ENCODE data around the gene PITX3.
A peak's percentile ranks its signal among the peaks of the same experiment; 100 is the strongest.

PITX3 gene

GRCh38 chr10:102229810-102230263 is 11.5 kb downstream of the PITX3 start:
- intact Hi-C loops (cut with DNase I; ENCODE audit: low total_unique reads) = loop anchor here (2.0 to 5.0 kb wide), 2 partner anchors 58 to 123 kb away; no protein-coding TSS in a partner anchor

GRCh38 chr10:102227050-102227449 is 14.3 kb downstream of the PITX3 start:
- no peaks in the 10 kb centered on the region for H3K36me3 ChIP-seq
- no peak overlapping the region for H3K4me3 ChIP-seq
- H3K4me1 ChIP-seq = peaks cover 0 to 37% (median 35%) of the 10 kb centered on the region in 4 donors
- no peak for TF ChIP-seq CTCF (IDR thresholded peaks at IDR 0.05)
- no peak overlapping the region for H3K27ac ChIP-seq
- DNase-seq = no peak
- H3K9me3 ChIP-seq = no peaks in the 10 kb centered on the region
- intact Hi-C loops (cut with DNase I; ENCODE audit: low total_unique reads) = loop anchor here (5.0 kb wide), 1 partner anchor 55 kb away; no protein-coding TSS in a partner anchor
- peaks cover 3 to 39% of the 10 kb centered on the region in 2 donors for H3K27me3 ChIP-seq

More at GRCh38 chr10:102229810-102230263, 11.5 kb downstream of the PITX3 start:
- H3K27me3 ChIP-seq = peaks cover 3 to 65% of the 10 kb centered on the region in 2 donors
- H3K36me3 ChIP-seq = no peaks in the 10 kb centered on the region
- H3K4me3 ChIP-seq = peak overlapping the region in 1 of 2 donors; percentile 48
- DNase-seq = peak; percentile 71 to 87
- peak; percentile 92 to 94 for TF ChIP-seq CTCF (IDR thresholded peaks at IDR 0.05)
- peaks cover 0 to 37% (median 35%) of the 10 kb centered on the region in 4 donors for H3K4me1 ChIP-seq
- no peaks in the 10 kb centered on the region for H3K9me3 ChIP-seq
- no peak overlapping the region for H3K27ac ChIP-seq

- H3K27me3 ChIP-seq = peaks cover 0 to 38% of the 10 kb centered on the region in 2 donors
- no peak for TF ChIP-seq CTCF (IDR thresholded peaks at IDR 0.05)
- H3K9me3 ChIP-seq = no peaks in the 10 kb centered on the region
- no peak for DNase-seq
- intact Hi-C loops (cut with DNase I; ENCODE audit: low total_unique reads) = loop anchor here (5.0 kb wide), 1 partner anchor 54 kb away; no protein-coding TSS in a partner anchor
- no peaks in the 10 kb centered on the region for H3K36me3 ChIP-seq
- peak overlapping the region; percentile 24 to 36 for H3K4me3 ChIP-seq
- peaks cover 0 to 32% (median 32%) of the 10 kb centered on the region in 4 donors for H3K4me1 ChIP-seq
- H3K27ac ChIP-seq = no peak overlapping the region
These were observed 14.8 kb downstream of the PITX3 start for GRCh38 chr10:102226542-102226870.

GRCh38 chr10:102225646-102226541 is 15.4 kb downstream of the PITX3 start, which contains the start of gene ELOVL3:
Gene ELOVL3, plus strand, starts transcription at chr10:102226299. Its CDS starts 250 bp downstream, at chr10:102226549.
- Histone ChIP-seq H3K4me1 (peaks cover 0 to 26% (median 26%) of the 10 kb centered on the region in 4 donors), H3K4me3 (peak within 1 kb of the TSS; percentile 24 to 36), H3K36me3 (no peaks in the 10 kb centered on the region), H3K27ac (peak within 1 kb of the TSS; percentile 52 to 54), H3K27me3 (peaks cover 0 to 32% of the 10 kb centered on the region in 2 donors), H3K9me3 (no peaks in the 10 kb centered on the region)
- intact Hi-C loops (cut with DNase I; ENCODE audit: low total_unique reads) = loop anchor here (5.0 kb wide), 1 partner anchor 54 kb away; no protein-coding TSS in a partner anchor
- DNase-seq = peak; percentile 92 to 93
- peak in 1 of 2 experiments; percentile 9 for TF ChIP-seq CTCF (IDR thresholded peaks at IDR 0.05)

DNA sequence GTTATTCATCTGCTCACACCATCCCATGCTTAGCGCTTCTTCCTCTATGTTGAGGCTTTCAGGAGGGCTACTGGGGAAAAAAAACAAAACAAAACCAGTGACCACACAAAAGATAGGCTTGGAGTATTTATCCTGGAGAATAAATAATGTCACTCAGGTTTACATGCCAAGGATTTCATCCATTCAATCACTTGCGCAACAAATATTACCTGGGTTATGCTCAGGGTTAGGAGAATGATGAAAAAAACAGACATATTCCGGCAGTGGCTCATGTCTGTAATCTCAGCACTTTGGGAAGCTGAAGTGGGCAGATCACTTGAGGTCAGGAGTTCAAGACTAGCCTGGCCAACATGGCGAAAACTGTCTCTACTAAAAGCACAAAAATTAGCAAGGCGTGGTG is 18.5 kb downstream of the PITX3 start:
- Histone ChIP-seq H3K36me3 (no peaks in the 10 kb centered on the region), H3K4me1 (peaks cover 0 to 15% (median 15%) of the 10 kb centered on the region in 4 donors), H3K9me3 (no peaks in the 10 kb centered on the region), H3K27me3 (peaks cover 0 to 7% of the 10 kb centered on the region in 2 donors), H3K27ac (no peak overlapping the region), H3K4me3 (no peak overlapping the region)
- intact Hi-C loops (cut with DNase I; ENCODE audit: low total_unique reads) = no loop called here
- no peak for DNase-seq
- TF ChIP-seq CTCF (IDR thresholded peaks at IDR 0.05) = no peak
